Neural cell (in vitro differentiated cells): ENCODE measurements around the gene TCF12.

Source experiments
- CTCF ChIP-seq: fragments of 450-650 bp; IDR thresholded peaks from 2 replicates; pipeline ENCODE4 v1.5.1; 2014; ENCODE audit warnings: antibody characterized with exemption, mild to moderate bottlenecking, moderate library complexity; ENCODE audit not compliant: poor library complexity, severe bottlenecking
- EP300 ChIP-seq: fragments of 450-650 bp; conservative IDR thresholded peaks from 2 replicates; pipeline ENCODE4 v1.6.1; 2014; ENCODE audit warnings: antibody characterized with exemption, mild to moderate bottlenecking, moderate library complexity; ENCODE audit not compliant: poor library complexity, severe bottlenecking

- TF ChIP-seq CTCF (no peak), EP300 (no peak)
Observed at GRCh38 chr15:57041416-57041815, 123.0 kb downstream of the TCF12 start.
